Hematopoietic multipotent progenitor cell treated with erythropoietin and hydrocortisone succinate and interleukin-3 and kit ligand, for 4 days (in vitro differentiated cells): Measurements from ENCODE around the gene LUC7L.
"Not testable (repeated sequence)": the region's sequence is repeated elsewhere in the genome, so short reads cannot be mapped to it uniquely, and the experiment has no call there.

Experiments used
- DNase-seq: peaks from one replicate; pipeline ENCODE4 v3.0.0-alpha.2; 2015

The LUC7L gene

DNA sequence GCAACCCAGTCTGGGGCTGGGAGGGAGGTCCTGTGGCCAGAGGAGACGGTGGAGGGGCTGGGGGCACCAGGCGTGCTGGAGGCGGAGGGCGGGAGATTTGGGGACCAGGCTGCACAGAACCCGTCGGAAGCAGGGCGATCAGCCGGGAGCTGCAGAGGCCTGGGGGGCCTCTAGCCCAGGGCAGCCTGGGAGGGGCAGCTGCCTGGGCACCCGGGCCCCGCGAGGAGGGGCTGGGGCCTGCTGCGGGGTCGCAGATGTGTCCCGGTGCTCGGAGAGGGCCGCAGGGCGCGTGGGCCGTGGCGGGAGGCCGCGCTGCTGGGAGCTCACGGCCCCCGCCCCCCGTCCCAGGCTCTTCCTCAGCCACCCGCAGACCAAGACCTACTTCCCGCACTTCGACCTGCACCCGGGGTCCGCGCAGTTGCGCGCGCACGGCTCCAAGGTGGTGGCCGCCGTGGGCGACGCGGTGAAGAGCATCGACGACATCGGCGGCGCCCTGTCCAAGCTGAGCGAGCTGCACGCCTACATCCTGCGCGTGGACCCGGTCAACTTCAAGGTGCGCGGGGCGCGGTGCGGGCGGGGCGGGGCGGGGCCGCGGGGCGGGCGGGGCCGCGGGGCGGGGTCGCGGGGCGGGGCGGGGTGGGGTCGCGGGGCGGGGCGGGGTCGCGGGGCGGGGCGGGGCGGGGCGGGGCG is 65.0 kb downstream of the LUC7L start:
- DNase-seq = not testable (repeated sequence)

DNA sequence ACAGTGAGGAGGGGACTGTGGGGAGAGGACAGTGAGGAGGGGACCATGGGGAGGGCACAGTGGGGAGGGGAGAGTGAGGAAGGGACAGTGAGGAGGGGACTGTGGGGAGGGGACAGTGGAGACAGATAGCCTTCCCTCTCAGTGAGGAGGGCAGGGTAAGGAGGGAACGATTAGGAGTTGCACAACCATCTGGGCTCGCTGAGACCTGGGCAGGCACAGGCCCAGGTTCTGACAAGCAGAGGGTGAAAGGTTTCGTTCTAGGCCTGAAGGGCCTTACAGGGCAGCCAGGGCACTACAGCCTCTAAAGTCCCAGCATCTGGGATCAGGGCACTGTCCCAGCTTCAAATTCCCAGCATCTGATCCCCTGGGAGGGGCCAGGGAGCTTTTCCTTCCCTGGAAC is 65.6 kb downstream of the LUC7L start:
- DNase-seq = not testable (repeated sequence)

DNA sequence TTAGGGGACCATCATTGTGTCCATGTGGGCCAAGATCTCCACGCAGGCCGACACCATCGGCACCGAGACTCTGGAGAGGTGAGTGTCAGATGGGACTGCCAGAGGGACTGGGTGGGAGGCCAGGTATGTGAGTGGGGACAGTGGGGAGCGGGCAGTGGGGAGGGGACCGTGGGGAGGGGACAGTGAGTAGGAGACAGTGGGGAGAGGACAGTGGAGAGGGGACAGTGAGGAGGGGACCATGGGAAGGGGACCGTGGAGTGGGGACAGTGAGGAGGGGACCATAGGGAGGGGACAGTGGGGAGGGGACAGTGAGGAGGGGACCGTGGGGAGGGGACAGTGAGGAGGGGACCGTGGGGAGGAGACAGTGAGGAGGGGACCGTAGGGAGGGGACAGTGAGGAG is 66.1 kb downstream of the LUC7L start:
- not testable (repeated sequence) for DNase-seq

DNA sequence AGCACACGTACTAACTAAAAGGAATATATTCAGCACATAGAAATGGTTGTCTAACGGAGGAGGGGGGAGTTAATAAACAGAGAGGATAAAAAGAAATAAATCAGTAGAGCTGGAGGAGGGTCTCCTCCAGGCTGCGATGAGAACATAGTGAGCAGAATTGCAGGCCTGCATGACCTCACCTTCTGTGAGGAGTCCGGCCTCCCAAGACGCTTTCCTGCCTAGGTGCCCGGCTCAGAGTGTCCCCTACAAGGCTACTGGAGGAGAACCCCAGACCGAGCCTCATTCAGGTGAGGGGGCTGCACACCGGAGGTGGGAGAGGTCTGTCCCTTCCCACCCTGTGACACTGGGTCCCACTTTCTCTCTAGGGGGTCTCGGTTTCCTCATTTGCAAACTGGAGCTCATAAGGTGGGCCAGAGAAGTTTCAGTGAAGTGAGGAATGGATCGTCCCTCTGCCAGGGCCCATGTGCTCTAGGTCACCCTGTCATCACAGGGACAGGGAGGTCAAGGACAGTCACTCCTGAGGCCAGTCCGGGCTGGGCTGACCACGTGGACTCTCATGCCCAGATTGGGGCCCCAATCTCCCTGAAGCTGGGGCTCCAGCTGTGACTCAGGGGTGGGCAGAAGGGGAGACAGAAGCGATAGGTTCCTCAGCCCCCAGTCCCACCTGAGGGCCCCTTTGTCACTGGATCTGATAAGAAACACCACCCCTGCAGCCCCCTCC is 66.8 kb downstream of the LUC7L start:
- DNase-seq = no peak

DNA sequence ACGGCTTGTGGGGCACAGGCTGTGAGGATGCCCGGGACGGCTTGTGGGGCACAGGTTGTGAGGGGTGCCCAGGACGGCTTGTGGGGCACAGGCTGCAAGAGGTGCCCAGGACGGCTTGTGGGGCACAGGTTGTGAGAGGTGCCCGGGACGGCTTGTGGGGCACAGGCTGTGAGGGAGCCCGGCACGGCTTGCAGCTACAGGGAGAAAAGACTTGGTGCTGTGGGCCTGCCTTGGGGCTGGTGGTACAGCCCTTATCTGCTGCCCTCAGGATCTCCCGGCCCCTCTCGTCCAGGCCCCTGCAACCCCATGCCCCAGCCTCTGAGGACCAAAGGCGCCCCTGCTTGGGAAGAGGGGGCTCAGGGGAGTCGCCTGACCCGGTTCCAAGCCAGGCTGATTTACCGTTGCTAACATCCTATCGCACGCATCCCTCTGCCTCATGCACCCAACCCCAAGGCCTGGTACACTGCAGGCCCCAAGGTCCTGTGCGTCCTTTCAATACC is 68.5 kb downstream of the LUC7L start:
- no peak for DNase-seq

DNA sequence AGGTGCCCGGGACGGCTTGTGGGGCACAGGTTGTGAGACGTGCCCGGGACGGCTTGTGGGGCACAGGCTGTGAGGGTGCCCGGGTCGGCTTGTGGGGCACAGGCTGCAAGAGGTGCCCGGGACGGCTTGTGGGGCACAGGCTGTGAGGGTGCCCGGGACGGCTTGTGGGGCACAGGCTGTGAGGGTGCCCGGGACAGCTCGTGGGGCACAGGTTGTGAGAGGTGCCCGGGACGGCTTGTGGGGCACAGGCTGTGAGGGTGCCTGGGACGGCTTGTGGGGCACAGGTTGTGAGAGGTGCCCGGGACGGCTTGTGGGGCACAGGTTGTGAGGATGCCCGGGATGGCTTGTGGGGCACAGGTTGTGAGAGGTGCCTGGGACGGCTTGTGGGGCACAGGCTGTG is 69.0 kb downstream of the LUC7L start:
- not testable (repeated sequence) for DNase-seq

DNA sequence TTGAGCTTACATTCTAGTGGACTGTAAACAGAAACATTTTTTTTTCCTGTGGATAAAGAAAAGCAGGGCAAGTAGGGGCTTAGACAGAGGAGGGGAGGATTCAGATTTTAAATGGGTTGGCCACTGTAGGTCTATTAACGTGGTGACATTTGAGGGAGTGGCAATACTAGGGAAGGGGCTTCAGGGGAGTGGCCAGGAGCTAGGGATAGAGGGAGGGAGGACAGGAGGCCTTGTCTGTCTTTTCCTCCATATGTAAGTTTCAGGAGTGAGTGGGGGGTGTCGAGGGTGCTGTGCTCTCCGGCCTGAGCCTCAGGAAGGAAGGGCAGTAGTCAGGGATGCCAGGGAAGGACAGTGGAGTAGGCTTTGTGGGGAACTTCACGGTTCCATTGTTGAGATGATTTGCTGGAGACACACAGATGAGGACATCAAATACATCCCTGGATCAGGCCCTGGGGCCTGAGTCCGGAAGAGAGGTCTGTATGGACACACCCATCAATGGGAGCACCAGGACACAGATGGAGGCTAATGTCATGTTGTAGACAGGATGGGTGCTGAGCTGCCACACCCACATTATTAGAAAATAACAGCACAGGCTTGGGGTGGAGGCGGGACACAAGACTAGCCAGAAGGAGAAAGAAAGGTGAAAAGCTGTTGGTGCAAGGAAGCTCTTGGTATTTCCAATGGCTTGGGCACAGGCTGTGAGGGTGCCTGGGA is 70.0 kb downstream of the LUC7L start:
- DNase-seq = no peak

DNA sequence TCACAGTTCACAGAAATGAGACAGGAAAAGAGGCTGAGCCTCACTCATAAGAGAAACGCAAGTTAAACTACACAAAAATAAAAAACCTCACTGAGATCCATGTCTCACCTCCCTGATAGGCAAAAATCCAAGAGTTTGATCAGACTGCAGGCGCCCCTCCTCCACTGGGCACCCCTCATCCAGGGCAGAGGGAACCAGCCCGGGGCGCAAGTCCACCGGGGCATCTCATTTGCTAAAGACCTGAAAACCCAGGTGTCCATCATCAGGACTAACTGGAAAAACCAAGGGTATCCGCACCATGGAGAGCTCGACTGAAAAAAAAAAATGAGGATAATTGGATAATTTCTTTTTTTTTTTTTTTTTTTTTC is 74.2 kb downstream of the LUC7L start:
- no peak for DNase-seq

DNA sequence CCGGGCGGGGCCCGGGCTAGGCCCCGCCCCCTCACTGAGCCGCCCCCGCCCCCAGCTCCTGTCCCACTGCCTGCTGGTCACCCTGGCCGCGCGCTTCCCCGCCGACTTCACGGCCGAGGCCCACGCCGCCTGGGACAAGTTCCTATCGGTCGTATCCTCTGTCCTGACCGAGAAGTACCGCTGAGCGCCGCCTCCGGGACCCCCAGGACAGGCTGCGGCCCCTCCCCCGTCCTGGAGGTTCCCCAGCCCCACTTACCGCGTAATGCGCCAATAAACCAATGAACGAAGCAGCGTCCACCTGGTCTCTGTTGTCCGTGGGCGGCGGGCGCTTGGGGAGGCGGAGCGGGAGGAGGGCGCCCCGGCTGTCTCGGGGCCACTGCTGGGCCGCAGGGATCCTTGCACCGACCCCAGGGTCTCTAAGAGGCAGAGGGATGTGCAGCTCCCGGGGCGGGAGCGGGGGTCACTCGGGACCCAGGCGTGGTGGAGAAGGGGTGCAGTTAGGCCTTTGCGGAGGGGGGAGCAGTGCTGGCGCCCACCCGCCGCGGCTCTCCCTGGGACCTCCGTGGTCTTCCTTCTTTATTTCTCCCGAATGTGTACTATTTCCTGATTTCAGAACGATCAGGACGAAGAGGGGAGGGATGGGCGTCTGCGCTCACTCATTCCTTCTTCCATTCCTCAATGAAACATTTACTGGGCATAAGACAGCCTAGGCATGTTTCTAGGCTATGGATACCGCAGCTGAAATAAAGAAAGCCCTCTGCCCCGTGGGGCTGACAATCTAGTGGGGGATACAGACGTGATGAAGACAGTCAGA is 74.8 kb downstream of the LUC7L start:
- DNase-seq = peak; percentile 37

DNA sequence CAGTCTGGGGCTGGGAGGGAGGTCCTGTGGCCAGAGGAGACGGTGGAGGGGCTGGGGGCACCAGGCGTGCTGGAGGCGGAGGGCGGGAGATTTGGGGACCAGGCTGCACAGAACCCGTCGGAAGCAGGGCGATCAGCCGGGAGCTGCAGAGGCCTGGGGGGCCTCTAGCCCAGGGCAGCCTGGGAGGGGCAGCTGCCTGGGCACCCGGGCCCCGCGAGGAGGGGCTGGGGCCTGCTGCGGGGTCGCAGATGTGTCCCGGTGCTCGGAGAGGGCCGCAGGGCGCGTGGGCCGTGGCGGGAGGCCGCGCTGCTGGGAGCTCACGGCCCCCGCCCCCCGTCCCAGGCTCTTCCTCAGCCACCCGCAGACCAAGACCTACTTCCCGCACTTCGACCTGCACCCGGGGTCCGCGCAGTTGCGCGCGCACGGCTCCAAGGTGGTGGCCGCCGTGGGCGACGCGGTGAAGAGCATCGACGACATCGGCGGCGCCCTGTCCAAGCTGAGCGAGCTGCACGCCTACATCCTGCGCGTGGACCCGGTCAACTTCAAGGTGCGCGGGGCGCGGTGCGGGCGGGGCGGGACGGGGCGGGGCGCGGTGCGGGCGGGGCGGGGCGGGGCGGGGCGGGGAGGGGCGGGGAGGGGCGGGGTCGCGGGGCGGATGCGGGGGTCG is 75.6 kb downstream of the LUC7L start:
- DNase-seq = not testable (repeated sequence)

DNA sequence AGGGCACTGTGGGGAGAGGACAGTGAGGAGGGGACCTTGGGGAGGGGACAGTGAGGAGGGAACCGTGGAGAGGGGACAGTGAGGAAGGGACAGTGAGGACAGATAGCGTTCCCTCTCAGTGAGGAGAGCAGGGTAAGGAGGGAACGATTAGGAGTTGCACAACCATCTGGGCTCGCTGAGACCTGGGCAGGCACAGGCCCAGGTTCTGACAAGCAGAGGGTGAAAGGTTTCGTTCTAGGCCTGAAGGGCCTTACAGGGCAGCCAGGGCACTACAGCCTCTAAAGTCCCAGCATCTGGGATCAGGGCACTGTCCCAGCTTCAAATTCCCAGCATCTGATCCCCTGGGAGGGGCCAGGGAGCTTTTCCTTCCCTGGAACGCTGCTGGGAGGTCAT is 76.1 kb downstream of the LUC7L start:
- not testable (repeated sequence) for DNase-seq

DNA sequence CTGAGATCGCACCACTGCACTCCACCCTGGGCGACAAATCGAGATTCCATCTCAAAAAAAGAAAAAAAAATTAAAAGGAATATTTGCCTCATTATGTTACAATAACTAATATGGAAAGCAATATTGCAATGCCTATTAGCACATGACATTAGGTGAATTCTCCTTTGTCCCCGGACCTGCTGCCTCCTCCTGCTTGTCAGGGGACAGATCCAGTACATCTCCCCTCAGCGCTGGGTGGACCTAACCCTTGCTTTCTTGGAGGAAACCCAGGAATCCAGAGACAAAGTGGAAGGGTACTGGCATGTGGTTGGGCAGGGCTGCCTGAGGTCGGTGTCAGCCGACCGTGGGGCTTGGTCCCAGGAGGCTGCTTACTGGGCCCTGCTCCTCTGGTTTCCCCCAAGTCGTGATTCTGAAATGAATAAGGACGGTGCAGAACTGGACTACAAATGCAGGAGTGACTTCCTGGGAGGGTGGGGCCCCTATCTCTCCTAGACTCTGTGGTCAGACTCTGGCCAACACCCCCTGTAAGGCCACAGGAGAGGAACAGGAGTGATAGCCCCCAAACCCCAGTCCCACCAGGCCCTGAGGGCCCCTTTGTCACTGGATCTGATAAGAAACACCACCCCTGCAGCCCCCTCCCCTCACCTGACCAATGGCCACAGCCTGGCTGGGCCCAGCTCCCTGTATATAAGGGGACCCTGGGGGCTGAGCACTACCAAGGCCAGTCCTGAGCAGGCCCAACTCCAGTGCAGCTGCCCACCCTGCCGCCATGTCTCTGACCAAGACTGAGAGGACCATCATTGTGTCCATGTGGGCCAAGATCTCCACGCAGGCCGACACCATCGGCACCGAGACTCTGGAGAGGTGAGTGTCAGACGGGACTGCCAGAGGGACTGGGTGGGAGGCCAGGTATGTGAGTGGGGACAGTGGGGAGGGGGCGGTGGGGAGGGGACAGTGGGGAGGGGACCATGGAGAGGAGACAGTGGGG is 76.8 kb downstream of the LUC7L start, which contains the start of gene HBZ:
TSS of gene HBZ (plus strand) at position 504 of the 988 bp plus-strand sequence. CDS start at position 770, 266 bp downstream.
- DNase-seq = peak; percentile 30

DNA sequence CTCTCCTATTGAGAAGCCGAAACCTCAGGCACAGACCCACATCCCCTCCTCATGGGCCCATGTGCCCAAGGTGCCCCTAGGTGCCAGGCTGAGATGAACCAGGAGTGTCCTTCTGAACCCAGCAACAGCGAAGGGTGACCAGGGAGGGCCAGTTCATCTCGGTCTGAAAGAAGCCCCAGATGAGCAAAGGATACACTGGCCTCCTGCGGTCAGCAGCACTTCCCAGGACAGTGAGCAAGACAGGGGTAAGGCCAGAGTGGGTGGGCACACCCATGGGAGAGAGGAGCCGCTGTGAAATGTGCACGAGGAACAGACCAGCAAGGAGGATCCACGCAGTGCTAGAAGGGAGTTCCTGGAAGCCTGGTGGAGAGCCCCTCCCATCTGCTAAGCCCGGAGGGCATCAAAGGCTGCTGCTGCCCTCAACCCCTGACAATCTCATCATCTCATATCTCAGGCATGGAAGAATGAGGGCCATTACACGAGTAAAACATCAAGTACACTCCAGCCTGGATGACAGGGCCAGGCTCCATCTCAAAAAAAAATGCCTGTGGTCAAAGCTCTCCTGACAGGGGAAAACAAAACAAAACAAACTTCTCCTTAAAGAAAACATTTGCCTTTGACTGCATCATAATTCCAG is 80.1 kb downstream of the LUC7L start:
- no peak for DNase-seq

DNA sequence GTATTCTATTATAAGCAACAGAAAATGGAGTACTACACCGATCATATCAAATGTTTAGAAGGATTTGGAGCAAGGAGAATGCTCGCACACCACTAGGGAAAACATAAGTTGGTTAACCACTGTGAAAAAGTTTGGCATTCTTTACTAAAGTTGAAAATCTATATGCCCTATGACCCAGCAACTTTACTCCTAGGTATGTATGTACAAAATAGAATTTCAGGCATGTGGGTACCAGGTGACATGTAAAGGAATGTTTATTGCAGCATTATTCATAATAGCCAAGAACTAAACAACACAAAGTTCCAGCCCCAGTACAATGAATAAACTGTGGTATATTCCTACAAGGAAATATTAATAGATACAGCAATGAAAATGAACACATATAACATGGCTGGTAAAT is 82.6 kb downstream of the LUC7L start:
- no peak for DNase-seq

DNA sequence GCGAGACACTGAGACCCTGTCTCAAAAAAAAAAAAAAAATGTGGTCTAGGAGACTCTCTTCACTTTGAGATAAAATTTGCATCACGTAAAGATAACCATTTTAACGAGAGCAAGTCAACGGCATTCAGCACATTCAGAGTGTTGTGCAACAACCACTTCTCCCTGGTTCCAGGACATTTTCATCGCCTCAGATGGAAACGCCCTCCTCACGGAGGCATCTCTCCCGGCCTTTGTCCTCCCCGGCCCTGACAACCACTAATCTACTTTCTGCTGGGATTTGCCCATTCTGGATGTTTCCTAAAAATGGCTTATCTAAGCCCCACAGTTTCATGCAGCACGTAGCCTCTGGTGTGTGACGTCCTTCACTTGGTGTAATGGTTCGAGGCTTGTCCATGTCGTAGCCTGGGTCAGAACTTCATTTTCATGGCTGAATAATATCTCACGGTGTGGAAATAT is 84.4 kb downstream of the LUC7L start:
- DNase-seq = peak; percentile 37

DNA sequence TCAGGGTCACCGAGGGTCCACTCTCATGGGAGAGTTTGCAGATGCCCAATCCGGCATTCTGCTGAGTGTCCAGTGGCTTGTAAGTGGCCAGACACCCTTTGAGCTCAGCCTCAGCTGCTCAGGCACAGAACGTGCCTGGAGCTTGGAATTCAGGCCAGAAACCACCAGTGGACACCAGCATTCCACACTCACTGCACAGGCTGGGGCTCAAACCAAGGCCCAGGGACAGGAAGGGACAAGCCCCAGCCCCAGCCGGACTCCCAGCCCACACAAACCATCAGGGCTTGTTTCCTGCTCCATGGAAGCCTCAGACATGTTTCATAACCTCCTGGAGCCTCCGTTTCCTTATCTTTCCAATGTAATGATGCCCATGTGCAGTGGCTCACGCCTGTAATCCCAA is 85.8 kb downstream of the LUC7L start:
- no peak for DNase-seq

DNA sequence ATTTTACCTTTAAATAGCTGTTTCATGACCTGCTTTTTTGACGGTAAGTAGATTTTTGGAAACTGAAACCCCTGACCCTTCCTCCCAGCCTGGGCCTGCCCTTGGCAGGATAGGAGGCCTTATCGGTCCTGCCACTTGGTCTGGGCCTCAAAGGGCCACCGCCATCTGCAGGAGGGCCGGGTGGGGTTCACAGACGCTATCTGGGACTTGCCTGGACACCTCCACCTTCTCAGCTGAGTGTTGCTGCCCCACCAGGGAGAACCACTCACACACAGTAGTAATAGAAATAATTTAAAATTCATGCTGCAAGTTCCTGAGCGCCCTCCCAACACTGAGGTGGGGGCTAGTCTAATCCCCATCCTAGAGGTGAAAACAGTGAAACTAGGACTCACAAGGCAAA is 86.2 kb downstream of the LUC7L start:
- DNase-seq = peak; percentile 75

DNA sequence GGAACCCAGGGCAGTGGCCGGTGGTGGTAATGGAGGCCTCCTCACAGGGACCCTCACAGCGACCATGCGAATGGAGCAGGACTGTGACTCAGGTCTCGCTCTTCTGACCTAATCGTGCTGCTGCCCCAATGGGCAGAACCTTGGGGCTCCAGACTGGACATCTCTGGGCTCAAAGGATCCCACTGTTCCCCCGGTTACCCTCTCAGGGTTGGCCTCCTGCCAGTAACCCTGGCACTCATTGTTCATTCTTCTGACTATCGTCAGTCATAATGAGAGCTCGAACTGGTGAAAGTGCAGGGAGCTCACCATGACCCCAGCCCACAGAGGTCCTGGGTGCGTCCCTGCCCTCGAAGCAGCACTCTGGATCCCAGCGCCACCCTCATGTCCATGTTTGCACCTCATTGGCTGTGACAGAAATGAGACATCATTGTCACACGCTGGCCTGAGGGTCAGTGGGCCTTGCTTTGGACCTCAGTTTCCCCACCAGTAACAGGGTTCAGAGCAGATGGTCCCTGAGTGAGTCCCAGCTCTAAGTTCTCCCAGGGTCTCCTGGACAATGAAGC is 86.8 kb downstream of the LUC7L start:
- DNase-seq = no peak

DNA sequence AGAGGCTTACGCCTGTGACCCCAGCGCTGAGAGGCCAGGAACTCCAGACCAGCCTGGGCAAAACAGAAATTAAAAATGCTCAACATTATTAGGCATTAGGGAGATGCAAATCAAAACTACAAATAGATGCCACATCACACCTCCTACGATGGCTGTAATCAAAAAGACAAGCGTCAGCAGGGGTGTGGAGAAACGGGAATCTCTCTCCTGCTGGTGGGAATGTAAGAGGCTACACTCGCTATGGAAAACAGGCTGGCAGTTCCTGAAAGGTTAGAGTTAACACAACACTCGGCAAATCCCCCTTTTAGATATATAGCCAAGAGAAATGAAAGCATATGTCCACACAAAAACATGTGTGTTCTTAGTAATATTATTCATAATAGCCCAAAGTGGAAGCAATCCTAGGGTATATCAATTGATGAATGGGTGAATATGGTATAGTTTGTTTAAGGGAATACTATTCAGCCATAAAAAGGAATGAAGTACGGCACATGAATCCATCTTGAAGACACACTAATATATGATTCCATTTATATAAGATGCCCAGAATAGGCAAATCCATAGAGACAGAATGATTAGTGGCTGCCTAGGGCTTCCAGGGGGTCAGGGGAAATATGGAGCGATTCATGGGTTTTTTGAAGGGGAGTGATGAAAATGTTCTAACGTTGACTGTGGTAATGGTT is 88.9 kb downstream of the LUC7L start:
- no peak for DNase-seq
